A549 (cell line): ENCODE measurements around the gene TPSAB1. TPM values are rescaled to one million over a fixed set of nuclear protein-coding genes. Genes with fewer than 3 reads are reported as not detected.

ENCODE experiments used
- ATAC-seq, 2 experiments: fragments of 200-7000 bp in 1 of 2; fragments of >200 bp in 1 of 2; cut with Nextera tagmentation in 1 of 2; cut with Tn5 transposase in 1 of 2; 3 replicates each; pipeline versions ENCODE4 v1.8.0 to v1.9.1; 2018 to 2020; ENCODE audit warnings: mild to moderate bottlenecking in 1 of 2, moderate library complexity in 1 of 2
- CTCF ChIA-PET: fragments of 300-600 bp; sonication (Branson Sonifier 250); formaldehyde crosslinking; extraction: SDS; loops from one replicate; lab custom pipeline; 2021; ENCODE audit warnings: antibody characterized with exemption, inconsistent platforms; lab: Yijun Ruan, JAX
- POLR2A ChIA-PET: fragments of 350-600 bp; formaldehyde crosslinking; extraction: SDS; loops from one replicate; lab custom pipeline; 2021; ENCODE audit warnings: antibody characterized with exemption, inconsistent platforms; lab: Yijun Ruan, JAX
- DNase-seq, 2 experiments: peaks; one replicate each; pipeline versions ENCODE4 v3.0.0 to v3.0.0-alpha.2; 2011 to 2016; ENCODE audit warnings: low read depth in 1 of 2, low spot score in 1 of 2
- FAIRE-seq: peaks from 2 replicates; lab custom pipeline; 2011; peaks lifted over from hg19 to GRCh38; lab: Jason Lieb, UNC
- H3K27ac ChIP-seq, 2 experiments: fragments of >200 bp; sonication (Bioruptor Twin); formaldehyde crosslinking; 3 replicates each; pipeline ENCODE4 v1.5.1; 2016 to 2017
- H3K4me1 ChIP-seq: fragments of >200 bp; sonication (Bioruptor Twin); formaldehyde crosslinking; 3 replicates; pipeline ENCODE4 v1.6.1; 2016
- H3K4me2 ChIP-seq: fragments of >200 bp; sonication (Bioruptor Twin); formaldehyde crosslinking; 3 replicates; pipeline ENCODE4 v1.6.1; 2016
- H3K4me3 ChIP-seq: fragments of >200 bp; sonication (Bioruptor Twin); formaldehyde crosslinking; 3 replicates; pipeline ENCODE4 v1.5.1; 2016
- H3K9me3 ChIP-seq: fragments of >200 bp; sonication (Bioruptor Twin); formaldehyde crosslinking; 3 replicates; pipeline ENCODE4 v1.6.1; 2016
- CEBPB ChIP-seq, 2 experiments: fragments of >200 bp in 1 of 2; sonication (Bioruptor Twin) in 1 of 2; formaldehyde crosslinking in 1 of 2; IDR thresholded peaks; 2 replicates each; pipeline ENCODE4 v1.6.1; 2012 to 2016
- CHD2 ChIP-seq: fragments of 150-350 bp; IDR thresholded peaks from 2 replicates; pipeline ENCODE4 v1.6.1; 2014; ENCODE audit warnings: low read length; ENCODE audit not compliant: partially characterized antibody
- CTCF ChIP-seq: fragments of >200 bp; sonication (Bioruptor Twin); formaldehyde crosslinking; IDR thresholded peaks from 3 replicates; pipeline ENCODE4 v1.5.1; 2016
- E2F6 ChIP-seq: IDR thresholded peaks from 2 replicates; pipeline ENCODE4 v1.6.1; 2012; ENCODE audit warnings: low read depth, borderline replicate concordance
- EHF ChIP-seq: fragments of 250-450 bp; sonication (Bioruptor Pico); IDR thresholded peaks from 2 replicates; pipeline ENCODE4 v1.5.0; 2020; ENCODE audit warnings: mild to moderate bottlenecking
- EHMT2 ChIP-seq: fragments of 200-600 bp; sonication (generic); IDR thresholded peaks from 2 replicates; pipeline ENCODE4 v1.6.1; 2016; ENCODE audit warnings: antibody characterized with exemption, low read depth, mild to moderate bottlenecking, moderate library complexity
- ESRRA ChIP-seq: fragments of 150-350 bp; IDR thresholded peaks from 2 replicates; pipeline ENCODE4 v1.6.1; 2014; ENCODE audit warnings: mild to moderate bottlenecking, low read length, borderline replicate concordance
- FOSL2 ChIP-seq, 2 experiments: fragments of 450-650 bp in 1 of 2; fragments of >200 bp in 1 of 2; sonication (Bioruptor Twin) in 1 of 2; formaldehyde crosslinking; IDR thresholded peaks; 2 replicates each; pipeline versions ENCODE4 v1.5.0 to v1.6.1; 2016 to 2020; ENCODE audit warnings: mild to moderate bottlenecking in 1 of 2, moderate library complexity in 1 of 2
- GATA3 ChIP-seq: IDR thresholded peaks from 2 replicates; pipeline ENCODE4 v1.6.1; 2012; ENCODE audit warnings: borderline replicate concordance
- HDAC2 ChIP-seq: fragments of 200-600 bp; sonication (generic); IDR thresholded peaks from 2 replicates; pipeline ENCODE4 v1.6.1; 2016
- HMGXB4 ChIP-seq: fragments of 250-450 bp; sonication (Bioruptor Pico); IDR thresholded peaks from 2 replicates; pipeline ENCODE4 v1.5.0; 2021; ENCODE audit warnings: mild to moderate bottlenecking, moderate library complexity, borderline replicate concordance
- HOXA7 ChIP-seq: fragments of 250-450 bp; sonication (Bioruptor Pico); IDR thresholded peaks from 2 replicates; pipeline ENCODE4 v1.5.0; 2020; ENCODE audit warnings: mild to moderate bottlenecking, moderate library complexity
- HOXB5 ChIP-seq: fragments of 250-450 bp; sonication (Bioruptor Pico); IDR thresholded peaks from 2 replicates; pipeline ENCODE4 v1.5.0; 2020; ENCODE audit warnings: mild to moderate bottlenecking, moderate library complexity
- JUN ChIP-seq, 2 experiments: fragments of >200 bp; sonication (Bioruptor Twin); formaldehyde crosslinking; IDR thresholded peaks; 2 replicates in 1 of 2; 3 replicates in 1 of 2; pipeline ENCODE4 v1.6.1; 2016 to 2017
- JUNB ChIP-seq: fragments of >200 bp; sonication (Bioruptor Twin); formaldehyde crosslinking; IDR thresholded peaks from 2 replicates; pipeline ENCODE4 v1.6.1; 2016
- KDM1A ChIP-seq: fragments of 200-600 bp; sonication (generic); IDR thresholded peaks from 2 replicates; pipeline ENCODE4 v1.6.1; 2016; ENCODE audit warnings: low read depth, mild to moderate bottlenecking
- MAFK ChIP-seq: fragments of 450-650 bp; IDR thresholded peaks from 2 replicates; pipeline ENCODE4 v1.6.1; 2014; ENCODE audit not compliant: partially characterized antibody
- NFE2L2 ChIP-seq: fragments of 150-350 bp; conservative IDR thresholded peaks from 2 replicates; pipeline ENCODE4 v1.6.1; 2014; ENCODE audit warnings: low read length
- NR3C1 ChIP-seq: fragments of >200 bp; sonication (Bioruptor Twin); formaldehyde crosslinking; IDR thresholded peaks from 3 replicates; pipeline ENCODE4 v1.6.1; 2017
- PBX3 ChIP-seq: IDR thresholded peaks from 2 replicates; pipeline ENCODE4 v1.6.1; 2012
- RAD21 ChIP-seq, 2 experiments: fragments of >200 bp in 1 of 2; sonication (Bioruptor Twin) in 1 of 2; formaldehyde crosslinking in 1 of 2; IDR thresholded peaks in 1 of 2; conservative IDR thresholded peaks in 1 of 2; 2 replicates in 1 of 2; 3 replicates in 1 of 2; pipeline ENCODE4 v1.6.1; 2012 to 2018; ENCODE audit warnings: inconsistent platforms in 1 of 2
- RARB ChIP-seq: fragments of 250-450 bp; sonication (Bioruptor Pico); IDR thresholded peaks from 2 replicates; pipeline ENCODE4 v1.8.0; 2021; ENCODE audit warnings: mild to moderate bottlenecking, moderate library complexity
- TP53 ChIP-seq: fragments of 250-450 bp; sonication (Bioruptor Pico); IDR thresholded peaks from 2 replicates; pipeline ENCODE4 v1.5.0; 2021; ENCODE audit warnings: mild to moderate bottlenecking, moderate library complexity
- ZNF302 ChIP-seq: fragments of 250-450 bp; sonication (Bioruptor Pico); IDR thresholded peaks from 2 replicates; pipeline ENCODE4 v1.9.0; 2021; ENCODE audit warnings: inconsistent platforms, mild to moderate bottlenecking, moderate library complexity
- WGBS: methylation state at CpG from one replicate; pipeline ENCODE4 v1.1.6; 2017; ENCODE audit errors: missing lambda C conversion rate; 5-methylcytosine and 5-hydroxymethylcytosine counted together
- polyA plus RNA-seq, 4 experiments: library from polyadenylated mRNA; depleted of rRNA in 3 of 4; stranded (reverse); fragments of >200 nt; fragmentation: RNase III in 1 of 4; extraction: RNeasy Plus Mini Kit Qiagen cat#74134 plus additional on column Dnase treatment in 1 of 4; gene quantifications; 2 replicates in 3 of 4; 3 replicates in 1 of 4; pipeline ENCODE4 v1.2.3, GENCODE V29; 2011 to 2017

The TPSAB1 gene
- polyA plus RNA-seq, 2 of the 4 experiments (the other 2 are of a cell fraction): not detected

GRCh38 chr16:1212616-1213194 is 27.8 kb upstream of the TPSAB1 start (continued):
- no peak for TF ChIP-seq E2F6

- POLR2A ChIA-PET: no interaction called here
- ATAC-seq: no peak
- no peak for FAIRE-seq
- TF ChIP-seq RARB (CRISPR knock-in tag) (no peak), HOXA7 (CRISPR knock-in tag) (no peak), EHMT2 (no peak), HDAC2 (no peak), HOXB5 (CRISPR knock-in tag) (no peak)
- TF ChIP-seq, all 56 proteins: peak for 0
- H3K9me3 ChIP-seq: no peaks in the 10 kb centered on the region
- 90% methylated on average over 7 of the region's 8 CpGs for WGBS
- no peaks in the 10 kb centered on the region for H3K4me1 ChIP-seq
- H3K4me2 ChIP-seq: no peak overlapping the region
- CTCF ChIA-PET: no interaction called here
- no peak for DNase-seq
- H3K4me3 ChIP-seq: no peak overlapping the region
- H3K27ac ChIP-seq: no peak overlapping the region
These were observed 27.3 kb upstream of the TPSAB1 start for GRCh38 chr16:1213231-1213630.

- no peaks in the 10 kb centered on the region for H3K4me1 ChIP-seq
- FAIRE-seq (no peak), ATAC-seq (no peak), DNase-seq (no peak)
- no peak overlapping the region for H3K4me2 ChIP-seq
- TF ChIP-seq JUNB (no peak), EHF (no peak), RARB (CRISPR knock-in tag) (no peak), TP53 (CRISPR knock-in tag) (no peak), MAFK (no peak), CHD2 (no peak)
- no peaks in the 10 kb centered on the region for H3K9me3 ChIP-seq
- ChIA-PET CTCF (interaction anchor here (1.0 to 1.7 kb wide), 3 partner anchors 7 to 105 kb away, joined by 3 to 5 read pairs (median 3); no protein-coding TSS in a partner anchor), POLR2A (no interaction called here)
- no peak overlapping the region for H3K27ac ChIP-seq
- H3K4me3 ChIP-seq: no peak overlapping the region
- WGBS: 86% methylated on average over 22 of the region's 25 CpGs
These were observed 26.6 kb upstream of the TPSAB1 start for GRCh38 chr16:1213796-1214372.

GRCh38 chr16:1214719-1215118 is 25.8 kb upstream of the TPSAB1 start:
- CTCF ChIA-PET: interaction anchor here (0.6 to 1.7 kb wide), 4 partner anchors 8 to 106 kb away, joined by 3 to 5 read pairs (median 3); no protein-coding TSS in a partner anchor
- ATAC-seq (no peak), DNase-seq (no peak), FAIRE-seq (no peak)
- POLR2A ChIA-PET: no interaction called here
- no peaks in the 10 kb centered on the region for H3K4me1 ChIP-seq
- H3K9me3 ChIP-seq: no peaks in the 10 kb centered on the region
- no peak overlapping the region for H3K27ac ChIP-seq
- TF ChIP-seq KDM1A: no peak
- no peak for TF ChIP-seq NR3C1
- TF ChIP-seq PBX3: no peak
- no peak for TF ChIP-seq ZNF302 (CRISPR knock-in tag)
- no peak for TF ChIP-seq CEBPB (IDR thresholded peaks at IDR 0.05)
- no peak for TF ChIP-seq HOXA7 (CRISPR knock-in tag)
- no peak for TF ChIP-seq HMGXB4 (CRISPR knock-in tag)
- TF ChIP-seq NFE2L2: no peak
- no peak for TF ChIP-seq FOSL2 (IDR thresholded peaks at IDR 0.05)
- no peak for TF ChIP-seq FOSL2 (CRISPR knock-in tag; IDR thresholded peaks at IDR 0.05)
- TF ChIP-seq JUN (IDR thresholded peaks at IDR 0.05): no peak
- TF ChIP-seq ESRRA: no peak
- TF ChIP-seq GATA3: no peak
- TF ChIP-seq CTCF: no peak
- TF ChIP-seq E2F6: no peak
- no peak for TF ChIP-seq RAD21 (conservative IDR thresholded peaks at IDR 0.05 in 1 of 2, IDR thresholded peaks at IDR 0.05 in 1 of 2)
- TF ChIP-seq HOXB5 (CRISPR knock-in tag): no peak
- H3K4me3 ChIP-seq: no peak overlapping the region
- H3K4me2 ChIP-seq: no peak overlapping the region
- WGBS: 85% methylated on average over 16 of the region's 16 CpGs
